Hematopoietic multipotent progenitor cell treated with erythropoietin and hydrocortisone succinate and interleukin-3 and kit ligand, for 17 days (in vitro differentiated cells): Measurements from ENCODE around the gene CAMTA1.

ENCODE experiments used
- DNase-seq: peaks from one replicate; pipeline ENCODE4 v3.0.0-alpha.2; 2015; ENCODE audit warnings: low spot score

Gene CAMTA1

DNA sequence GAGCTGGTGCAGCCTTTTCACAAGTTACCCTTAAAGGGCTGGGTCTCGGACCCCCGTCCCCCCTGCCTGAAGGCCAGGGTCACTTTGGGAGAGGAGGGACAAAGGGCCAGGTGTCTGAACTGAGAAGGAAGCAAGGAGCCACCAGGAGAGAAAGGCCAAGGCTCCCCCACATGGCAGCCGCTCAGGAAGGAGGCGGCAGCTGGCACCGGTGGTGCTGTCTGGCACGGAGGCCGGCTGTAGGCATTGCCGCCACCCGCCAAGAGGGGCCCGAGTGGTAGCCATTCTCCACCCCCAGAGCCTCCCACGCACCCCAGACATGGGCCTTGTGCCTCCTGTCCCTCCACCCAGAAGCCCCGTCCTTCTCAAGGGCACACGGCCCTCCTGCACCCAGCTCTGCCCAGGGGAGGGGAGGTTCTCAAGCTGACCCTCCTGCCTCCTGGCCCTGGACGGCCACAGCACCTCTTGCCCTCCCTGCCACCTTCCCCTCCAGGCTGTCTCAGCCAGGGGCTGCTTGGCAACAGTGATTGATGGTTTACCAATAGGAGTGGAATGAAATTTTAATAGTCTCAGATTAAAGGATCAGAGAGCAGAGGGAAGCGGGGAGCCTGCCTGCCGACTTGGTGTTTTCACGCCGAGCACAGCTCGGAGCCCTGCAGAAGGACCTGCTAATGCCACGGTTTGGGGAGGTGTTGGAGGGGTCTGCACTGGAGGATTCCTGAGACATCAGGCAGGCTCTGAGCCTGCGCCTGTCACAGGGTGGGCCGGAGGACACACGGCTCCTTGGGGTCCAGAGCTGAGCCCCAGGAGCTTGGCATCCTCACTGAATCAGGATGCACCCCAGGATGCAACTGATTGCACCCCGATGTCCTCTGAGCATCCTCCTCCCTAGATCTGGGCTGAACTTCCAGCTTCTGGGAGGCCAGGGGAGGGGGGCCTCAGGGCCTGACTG lies 773.9 kb downstream of the CAMTA1 start:
- no peak for DNase-seq

DNA sequence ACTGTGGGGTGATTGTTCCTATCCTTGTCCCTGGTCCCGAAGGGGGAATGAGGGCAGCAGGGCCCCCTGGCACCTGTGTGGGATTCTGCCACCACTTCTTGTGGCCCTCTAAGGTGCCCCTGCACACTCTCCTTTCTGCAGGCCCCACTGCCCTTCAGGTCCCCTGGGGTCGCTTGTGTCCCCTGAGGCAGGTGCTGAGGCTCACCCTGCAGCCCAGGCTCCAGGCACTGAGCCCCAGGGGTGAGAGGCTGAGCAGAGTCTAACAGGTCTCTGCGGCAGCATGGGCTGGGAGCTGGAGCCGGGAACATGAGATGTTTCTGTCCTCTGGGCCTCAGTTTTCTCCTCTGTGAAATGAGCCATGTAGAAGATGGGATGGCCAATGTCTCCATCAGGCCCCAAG lies 774.9 kb downstream of the CAMTA1 start:
- DNase-seq: no peak

DNA sequence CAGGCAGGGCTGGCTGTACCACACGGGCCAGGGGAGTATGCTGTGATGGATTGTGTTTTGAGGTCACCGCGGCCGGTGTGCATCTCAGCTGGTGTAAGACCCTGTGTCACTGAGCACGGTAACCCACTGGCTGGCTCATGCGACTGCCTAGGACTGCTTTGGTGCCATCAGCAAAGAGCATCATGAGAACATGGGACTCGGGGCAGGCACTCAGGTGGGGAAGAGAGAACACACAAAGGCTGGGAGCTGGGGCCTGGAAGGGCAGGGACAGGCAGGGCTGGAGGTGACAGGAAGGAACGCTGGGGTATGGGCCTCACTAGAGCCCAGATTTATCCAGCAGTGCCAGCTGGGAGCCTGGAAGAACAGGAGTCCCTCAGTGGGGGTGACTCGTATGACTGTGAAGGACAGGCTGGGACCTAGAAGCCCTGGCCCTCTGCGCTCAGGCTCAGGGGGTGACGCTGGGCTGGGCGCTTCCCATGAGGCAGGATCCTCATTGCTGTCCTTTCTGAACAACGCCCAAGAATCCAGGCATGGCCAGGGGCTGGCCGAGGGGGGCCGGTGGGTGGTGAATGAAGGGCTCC lies 775.4 kb downstream of the CAMTA1 start:
- no peak for DNase-seq

DNA sequence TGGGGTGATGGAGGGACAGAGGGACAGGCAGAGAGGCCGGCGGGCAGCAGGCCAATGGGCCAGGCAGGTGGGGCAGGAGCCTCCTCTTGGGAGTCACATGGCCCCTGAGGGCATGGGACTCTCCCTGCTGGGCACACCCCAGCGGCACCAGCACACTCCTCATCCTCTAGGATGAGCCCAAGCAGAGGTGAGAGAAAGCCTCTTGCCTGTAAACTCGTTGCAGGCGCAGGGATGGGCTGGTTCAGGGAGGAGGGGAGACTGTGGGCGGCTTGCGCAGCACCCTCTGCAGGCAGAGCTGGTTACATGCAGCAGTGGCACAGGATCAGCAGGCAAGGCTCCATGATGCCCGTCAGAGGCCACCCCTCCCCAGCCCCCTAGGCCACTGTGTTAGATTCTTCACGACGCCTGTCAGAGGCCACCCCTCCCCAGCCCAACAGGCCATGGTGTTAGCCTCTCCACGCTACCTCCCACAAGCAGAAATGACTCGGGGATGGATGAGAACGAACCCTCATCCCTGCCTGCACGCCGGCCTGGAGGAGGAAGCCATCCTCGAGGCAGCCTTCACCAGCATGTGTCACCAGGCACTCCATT lies 776.2 kb downstream of the CAMTA1 start:
- no peak for DNase-seq

DNA sequence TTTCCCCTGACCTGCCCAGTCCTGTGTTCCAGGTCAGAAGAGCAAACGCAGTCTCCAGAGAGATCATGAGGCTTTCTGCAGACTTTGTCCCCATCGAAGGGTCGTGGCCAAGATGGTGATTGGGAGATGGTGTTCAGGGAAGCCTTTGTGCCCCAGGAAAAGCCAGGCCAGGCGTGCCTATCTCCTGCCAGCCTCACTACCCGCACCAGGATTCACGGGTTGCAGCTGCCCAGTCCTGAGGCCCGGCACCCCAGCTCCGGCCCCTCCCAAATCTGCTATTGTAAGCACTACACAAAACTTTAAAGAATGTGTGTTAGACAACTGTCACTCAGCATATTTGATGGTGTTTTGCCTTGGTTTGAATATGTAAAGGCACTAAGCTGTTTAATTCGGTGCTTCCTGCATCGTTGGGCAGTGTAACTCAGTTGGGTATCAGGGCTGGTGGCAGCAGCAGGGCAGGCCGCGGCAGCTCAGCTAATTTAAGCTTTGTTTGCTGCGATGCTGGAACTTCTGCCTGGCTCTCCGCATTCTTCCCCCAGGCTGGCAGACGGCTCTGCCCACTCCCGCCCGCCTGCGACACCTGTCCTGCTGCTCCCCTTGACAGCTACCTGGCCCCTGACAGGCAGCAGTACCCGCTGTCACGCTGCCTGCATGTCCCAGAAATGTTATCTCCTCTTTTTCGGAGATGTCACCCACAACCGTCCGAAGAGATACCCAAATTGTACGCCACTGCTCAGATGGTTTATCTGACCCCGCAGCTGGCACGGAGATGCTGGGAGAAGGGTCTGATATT lies 776.9 kb downstream of the CAMTA1 start:
- no peak for DNase-seq

DNA sequence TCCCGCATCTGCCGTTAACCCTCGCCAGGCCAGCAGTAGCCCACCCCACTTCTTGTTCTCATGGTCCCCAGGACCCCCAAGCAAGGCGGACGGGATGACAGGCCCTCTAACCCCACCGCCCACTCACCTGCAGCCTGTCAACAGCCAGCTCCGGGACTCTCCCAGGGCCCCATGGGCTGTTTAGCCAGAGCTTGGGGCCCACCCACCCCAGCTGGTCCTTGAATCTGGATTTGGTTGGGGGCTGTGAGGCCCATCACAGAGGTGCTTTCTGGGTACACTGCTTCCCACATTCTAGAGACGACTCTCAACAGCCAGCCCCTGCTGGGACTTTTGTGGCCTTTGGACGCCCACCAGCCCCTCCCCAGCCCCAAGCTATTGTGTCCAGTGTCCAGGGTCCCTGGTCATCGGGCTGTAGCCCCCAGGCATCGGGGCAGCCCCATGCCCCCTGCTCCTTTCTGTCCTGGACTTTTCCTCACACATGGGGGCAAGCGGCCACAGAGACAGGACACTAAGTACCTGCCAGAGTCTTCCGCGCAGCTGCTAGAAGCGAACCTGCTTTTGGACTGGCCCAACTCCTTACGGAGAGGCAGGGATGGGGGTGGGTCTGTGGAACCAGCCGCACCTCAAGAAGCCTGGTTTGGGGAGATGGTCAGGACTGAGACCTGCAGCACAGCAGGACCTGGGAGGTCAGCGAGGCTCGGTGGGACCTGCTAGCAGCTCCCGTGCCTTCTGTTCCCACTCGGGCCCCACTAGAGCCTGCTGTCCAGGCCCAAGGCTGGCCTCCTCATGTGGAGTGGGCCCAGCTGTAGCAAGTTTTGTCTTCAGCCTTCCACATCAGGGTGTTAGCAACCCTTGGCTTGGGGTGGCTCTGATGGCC lies 777.7 kb downstream of the CAMTA1 start:
- no peak for DNase-seq

DNA sequence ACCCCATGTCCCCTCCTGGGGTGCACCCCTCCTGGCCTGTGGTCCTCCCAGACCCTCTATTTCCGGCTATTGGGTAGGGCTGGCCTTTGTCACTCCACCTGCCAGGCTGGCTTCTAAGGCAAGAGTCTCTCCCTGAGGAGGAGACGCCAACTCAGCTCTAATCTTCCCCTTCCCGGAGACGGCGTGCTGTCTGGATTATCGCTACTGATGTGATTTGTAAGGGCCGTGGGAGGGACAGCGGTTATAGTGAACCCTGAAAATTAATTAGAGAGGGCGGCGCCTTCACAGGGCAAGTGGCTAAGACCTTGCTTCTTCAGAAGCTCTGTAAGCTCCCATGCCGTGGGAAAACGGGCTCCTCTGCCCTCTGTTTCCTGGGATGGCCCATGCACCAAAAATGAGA lies 778.9 kb downstream of the CAMTA1 start:
- no peak for DNase-seq

DNA sequence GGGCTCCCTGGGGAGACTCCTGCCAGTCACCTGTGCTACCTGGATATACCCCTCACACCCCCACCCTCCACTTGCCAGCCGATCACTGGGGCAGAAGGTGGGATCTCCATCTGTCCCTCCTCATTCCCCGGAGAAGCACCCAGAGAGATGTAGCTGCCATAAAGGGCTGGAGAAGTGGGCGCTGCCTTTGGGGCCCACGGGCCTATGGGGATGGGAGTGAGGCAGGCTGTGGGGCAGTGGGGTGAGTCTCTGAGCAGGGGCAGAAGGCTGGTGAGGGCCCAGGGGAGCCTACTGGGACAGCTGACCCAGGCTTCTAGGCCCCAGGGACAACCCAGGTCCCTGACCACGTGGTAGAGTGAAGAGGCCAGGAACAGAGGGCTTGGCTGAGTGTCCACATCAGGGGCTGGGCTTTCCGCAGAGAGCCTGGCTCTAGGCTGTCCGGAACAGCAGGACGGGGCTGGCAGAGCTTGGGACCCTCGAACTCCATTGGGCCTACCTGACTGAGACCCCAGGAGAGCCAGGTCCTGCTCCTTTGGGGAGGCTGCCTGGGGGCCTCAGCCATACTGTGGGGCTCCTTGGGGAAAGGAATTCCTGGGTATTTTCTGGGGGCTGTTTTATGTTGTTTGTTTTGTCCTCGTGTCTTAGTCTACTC lies 780.0 kb downstream of the CAMTA1 start:
- DNase-seq: no peak

DNA sequence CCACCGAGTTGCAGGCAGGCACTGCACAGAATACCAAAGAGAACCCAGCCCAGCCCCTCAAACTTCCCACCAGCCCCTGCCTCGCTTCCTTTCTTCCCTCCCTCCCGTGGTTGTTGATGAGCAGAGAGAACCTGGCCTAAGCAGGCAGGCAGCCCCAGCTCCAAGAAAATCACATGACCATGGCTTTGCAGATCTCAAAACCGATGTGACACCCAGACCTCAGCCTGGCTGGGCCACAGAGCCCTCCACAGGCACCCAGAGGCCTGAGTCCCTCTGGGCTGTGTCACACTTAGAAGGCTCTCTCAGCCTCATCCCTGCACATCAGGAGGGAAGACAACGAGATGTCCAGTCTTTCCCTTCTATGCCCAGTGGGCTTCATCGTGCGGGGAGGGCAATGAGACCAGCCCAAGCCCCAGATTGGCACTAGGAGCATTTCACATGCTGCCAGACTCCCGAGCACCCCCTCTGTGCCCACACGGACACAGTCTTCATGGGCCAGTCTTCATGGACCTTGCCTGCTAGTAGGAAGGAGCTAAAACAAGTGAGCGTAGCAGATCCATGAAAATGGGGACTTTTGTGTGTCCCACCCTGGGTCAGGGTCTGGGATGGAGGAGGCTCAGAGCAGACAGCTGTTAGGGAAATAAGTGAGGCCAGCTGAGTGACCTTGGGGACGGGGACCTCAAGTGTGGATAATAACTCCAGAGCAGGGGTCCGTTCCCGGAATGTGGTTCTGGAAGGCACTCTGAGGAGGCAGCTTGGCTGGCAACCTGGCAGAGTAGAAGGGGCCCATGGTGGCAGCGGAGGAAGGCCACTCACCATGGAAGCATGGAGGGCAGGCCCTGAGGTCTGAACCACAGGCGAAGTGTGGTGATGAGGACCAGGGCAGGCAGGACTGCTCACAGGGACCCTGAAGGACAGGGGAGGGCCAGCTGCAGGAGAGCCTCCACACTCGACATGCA lies 781.4 kb downstream of the CAMTA1 start:
- no peak for DNase-seq

DNA sequence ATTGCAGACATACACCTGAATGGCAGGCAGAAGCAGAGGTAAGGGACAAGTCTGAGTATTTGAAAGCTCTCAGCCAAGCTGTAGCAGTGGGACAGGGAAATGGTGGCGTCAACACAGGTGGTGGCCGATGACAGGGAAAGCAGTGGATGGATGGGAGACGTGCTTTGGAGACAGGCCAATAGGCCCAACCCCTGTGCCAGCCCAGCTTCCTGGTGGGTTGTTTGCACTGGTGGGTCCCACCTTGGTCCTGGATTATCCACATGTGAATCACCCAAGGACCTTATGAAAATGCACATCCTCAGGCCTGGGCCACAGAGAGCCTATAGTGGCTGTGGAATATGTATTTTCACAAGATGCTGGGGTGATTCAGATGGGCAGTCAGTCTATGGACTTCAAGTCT lies 782.1 kb downstream of the CAMTA1 start:
- DNase-seq: no peak

DNA sequence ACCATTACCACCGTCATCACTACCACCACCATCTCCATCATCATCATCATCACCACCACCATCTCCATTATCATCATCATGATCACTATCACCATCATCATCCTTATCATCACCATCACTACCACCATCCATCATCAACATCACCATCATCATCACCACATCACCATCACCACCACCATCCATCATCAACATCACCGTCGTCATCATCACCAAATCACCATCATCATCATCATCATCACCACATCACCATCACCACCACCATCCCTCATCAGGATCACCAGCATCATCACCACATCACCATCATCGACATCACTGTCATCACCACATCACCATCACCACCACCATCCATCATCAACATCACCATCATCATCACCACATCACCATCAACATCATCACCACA lies 782.8 kb downstream of the CAMTA1 start:
- no peak for DNase-seq

DNA sequence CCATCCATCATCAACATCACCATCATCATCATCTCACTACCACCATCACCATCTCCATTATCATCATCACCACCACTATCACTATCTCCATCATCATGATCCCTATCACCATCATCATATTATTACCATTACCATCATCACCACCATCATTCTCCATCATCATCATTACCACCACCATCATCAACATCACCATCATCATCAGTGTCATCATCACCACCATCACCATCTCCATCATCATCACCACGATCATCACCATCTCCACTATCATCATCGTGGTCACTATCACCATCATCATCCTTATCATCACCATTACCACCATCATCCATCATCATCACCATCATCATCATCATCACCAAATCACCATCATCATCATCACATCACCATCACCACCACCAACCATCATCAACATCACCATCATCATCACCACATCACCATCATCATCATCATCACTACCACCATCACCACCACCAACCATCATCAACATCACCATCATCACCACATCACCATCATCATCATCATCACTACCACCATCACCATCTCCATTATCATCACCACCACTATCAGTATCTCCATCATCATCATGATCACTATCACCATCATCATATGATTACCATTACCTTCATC lies 783.8 kb downstream of the CAMTA1 start:
- no peak for DNase-seq

DNA sequence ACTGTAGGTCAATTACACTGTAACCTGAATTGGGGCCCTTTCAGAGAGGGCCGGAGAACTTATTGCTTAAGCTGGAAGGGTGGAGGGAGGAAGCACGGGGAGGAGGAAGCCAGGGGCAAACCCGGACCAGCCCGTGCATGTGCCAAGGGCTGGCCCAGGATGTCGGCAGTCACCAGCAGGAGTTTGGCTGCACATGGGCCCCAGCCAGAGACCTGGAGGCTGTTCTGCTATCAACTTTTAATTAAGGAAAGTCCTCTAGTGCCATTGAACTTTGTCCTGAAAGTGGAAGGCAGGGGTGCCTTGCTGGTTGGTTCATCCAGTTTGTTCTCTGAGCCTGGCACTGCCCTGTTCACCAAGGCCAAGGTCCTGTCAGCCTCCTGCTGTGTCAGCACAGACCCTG lies 785.1 kb downstream of the CAMTA1 start:
- DNase-seq: no peak

DNA sequence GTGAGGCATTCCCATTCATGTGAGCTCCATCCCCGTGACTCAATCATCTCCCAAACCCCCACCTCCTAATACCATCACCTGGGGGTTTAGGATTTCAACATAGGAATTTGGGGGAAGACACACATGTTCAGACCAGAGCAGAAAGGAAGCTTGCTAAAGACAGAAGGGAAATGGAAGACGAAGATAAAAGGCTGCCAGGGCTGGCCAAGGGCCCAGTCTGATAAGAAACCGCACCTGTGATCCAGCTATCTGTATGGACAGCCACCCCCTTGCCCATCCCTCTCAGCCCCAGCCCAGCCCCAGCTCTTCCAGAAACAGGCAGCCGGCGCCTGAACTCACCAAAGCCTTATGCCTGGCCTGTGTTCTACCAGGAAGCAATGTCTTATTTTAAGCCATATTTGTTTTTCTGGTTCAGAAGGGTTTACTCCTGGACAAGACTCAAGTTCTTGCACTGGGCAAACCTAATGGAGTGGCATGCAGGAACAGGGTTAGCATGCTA lies 787.4 kb downstream of the CAMTA1 start:
- no peak for DNase-seq

DNA sequence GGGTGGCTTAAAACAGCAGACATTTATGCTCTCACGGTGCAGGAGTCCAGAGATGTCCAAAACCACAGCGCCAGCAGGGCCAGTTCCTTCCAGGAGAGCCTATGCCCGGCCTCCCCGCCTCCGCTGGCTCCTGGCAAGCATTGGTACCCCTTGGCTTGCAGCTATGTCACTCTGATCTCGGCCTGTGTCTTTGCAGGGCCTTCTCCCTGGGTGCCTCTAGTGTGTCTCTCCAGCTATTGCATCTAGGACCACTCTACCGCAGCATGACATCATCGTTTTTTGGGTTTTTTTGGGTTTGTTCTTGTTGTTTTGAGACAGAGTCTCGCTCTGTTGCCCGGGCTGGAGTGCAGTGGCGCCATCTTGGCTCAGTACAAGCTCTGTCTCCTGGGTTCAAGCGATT lies 788.2 kb downstream of the CAMTA1 start:
- no peak for DNase-seq

DNA sequence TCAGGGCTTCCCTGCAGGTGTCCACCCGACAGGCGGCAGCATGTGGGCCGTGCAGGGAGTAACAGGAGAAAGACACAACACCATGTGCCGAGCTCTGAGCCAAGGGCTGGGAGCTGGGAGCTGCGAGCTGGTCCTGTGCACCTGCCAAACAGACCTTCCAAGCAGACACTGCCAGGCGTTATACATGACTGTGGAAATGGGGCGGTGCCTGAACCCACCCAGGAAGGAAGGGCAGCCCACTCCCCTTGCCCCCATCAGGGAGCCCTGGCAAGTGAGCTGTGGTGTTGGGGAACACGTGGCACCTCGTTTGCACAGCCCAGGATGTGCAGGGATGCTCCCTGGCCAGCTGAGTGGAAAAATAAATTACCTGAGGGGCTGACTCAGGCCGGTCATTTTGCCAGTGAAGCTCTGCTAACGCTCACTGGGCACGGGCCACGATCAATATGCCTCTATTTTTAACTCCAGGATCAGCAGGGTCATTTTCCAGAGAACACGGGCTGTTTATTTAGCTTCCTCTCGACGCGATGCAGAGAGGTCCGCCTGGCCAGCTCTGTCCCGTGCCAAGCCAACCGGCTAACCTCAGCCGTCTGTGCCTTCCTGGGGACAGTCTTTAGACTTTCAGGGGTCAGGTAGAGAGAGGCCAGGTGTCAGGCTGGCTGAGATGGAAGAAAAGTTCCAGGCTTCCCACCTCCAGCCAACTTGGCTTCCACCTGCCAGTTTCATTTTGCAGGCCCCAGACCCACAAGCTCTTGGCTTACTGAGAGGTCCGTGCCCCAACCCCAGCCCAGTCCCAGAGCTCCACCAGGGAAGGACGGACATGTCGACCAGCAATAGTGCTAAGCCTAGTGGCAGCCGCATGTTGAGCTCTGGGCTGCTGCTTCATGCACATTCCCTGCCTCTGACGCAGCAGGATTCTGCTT lies 789.1 kb downstream of the CAMTA1 start:
- DNase-seq: no peak

DNA sequence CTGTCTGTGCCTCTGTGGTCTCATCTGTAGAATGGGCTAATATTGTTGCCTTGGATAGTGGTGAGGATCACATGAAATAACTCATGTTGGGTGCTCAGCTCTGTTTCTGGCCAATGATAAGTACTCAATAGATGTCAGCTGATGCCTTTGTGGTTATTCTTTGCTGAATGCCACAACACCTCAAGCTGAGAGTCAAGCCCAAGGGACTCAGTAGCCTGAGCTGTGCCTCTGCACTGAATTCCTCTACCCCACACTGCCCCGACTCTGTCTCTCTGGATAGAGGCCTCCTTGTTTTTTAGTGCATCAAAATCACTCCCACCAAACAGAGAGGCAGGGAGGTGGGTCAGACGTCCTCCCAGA lies 789.8 kb downstream of the CAMTA1 start:
- DNase-seq: no peak
